ENCODE measurements around the gene JAM3. TPM values are rescaled to one million over a fixed set of nuclear protein-coding genes. Genes with fewer than 3 reads are reported as not detected.
"Not testable (repeated sequence)": the region's sequence is repeated elsewhere in the genome, so short reads cannot be mapped to it uniquely, and the experiment has no call there.

Gene JAM3
- total RNA-seq, 1 experiment from 2014 or later, result 1.5 TPM

DNA sequence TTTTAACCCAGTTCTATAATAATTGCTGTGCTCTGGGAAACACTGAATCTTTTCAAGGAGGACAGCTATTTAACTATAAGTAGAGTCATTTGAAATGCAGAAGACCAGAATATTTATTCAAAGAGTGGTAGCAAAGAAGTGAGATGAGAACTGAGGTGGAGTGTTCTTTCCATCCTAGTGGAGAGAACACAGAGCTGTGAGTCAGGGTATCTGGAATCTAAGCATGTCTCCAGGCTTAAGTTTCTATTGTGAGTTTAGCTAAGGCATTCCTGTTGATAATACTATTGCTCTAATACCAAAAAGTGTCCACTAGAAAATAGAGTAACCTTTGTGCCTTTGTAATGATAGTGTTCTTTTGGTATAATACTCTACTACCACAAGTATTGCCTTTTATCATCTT is 32.4 kb downstream of the JAM3 start:
- Mint-ChIP-seq H3K36me3 (ENCODE audit: insufficient read depth, unreplicated experiment) (no peaks in the 10 kb centered on the region), H3K4me3 (ENCODE audit: unreplicated experiment) (no peak overlapping the region), H3K4me1 (ENCODE audit: low read depth, unreplicated experiment) (no peaks in the 10 kb centered on the region), H3K9me3 (ENCODE audit: unreplicated experiment) (no peaks in the 10 kb centered on the region), H3K27ac (ENCODE audit: unreplicated experiment) (no peak overlapping the region), H3K27me3 (ENCODE audit: insufficient read depth, unreplicated experiment) (peaks cover 5% of the 10 kb centered on the region)
- ChIA-PET POLR2A (no interaction called here), CTCF (interaction anchor here (0.8 to 1.5 kb wide), 2 partner anchors 51 to 173 kb away, joined by 3 to 4 read pairs; no protein-coding TSS in a partner anchor)
- Histone ChIP-seq H3K36me3 (ENCODE audit: control insufficient read depth, insufficient read depth, low read length) (no peaks in the 10 kb centered on the region), H3K27me3 (replicated peaks; ENCODE audit: control insufficient read depth, insufficient read depth, low read length) (0 out of 2 replicates have a peak, but pooled peaks cover 1% of the 10 kb centered on the region), H3K4me1 (no peaks in the 10 kb centered on the region; the same call in 1 of the 2 replicates), H3K4me3 (ENCODE audit: low read depth, low read length) (no peak overlapping the region), H3K9me3 (no peaks in the 10 kb centered on the region)
- intact Hi-C loops (cut with micrococcal nuclease; ENCODE audit: unreplicated experiment), result no loop called here
- no TSS peak for BruUV-seq (replicated peaks)
- no peak for DNase-seq
- TF ChIP-seq, protein P1, sequence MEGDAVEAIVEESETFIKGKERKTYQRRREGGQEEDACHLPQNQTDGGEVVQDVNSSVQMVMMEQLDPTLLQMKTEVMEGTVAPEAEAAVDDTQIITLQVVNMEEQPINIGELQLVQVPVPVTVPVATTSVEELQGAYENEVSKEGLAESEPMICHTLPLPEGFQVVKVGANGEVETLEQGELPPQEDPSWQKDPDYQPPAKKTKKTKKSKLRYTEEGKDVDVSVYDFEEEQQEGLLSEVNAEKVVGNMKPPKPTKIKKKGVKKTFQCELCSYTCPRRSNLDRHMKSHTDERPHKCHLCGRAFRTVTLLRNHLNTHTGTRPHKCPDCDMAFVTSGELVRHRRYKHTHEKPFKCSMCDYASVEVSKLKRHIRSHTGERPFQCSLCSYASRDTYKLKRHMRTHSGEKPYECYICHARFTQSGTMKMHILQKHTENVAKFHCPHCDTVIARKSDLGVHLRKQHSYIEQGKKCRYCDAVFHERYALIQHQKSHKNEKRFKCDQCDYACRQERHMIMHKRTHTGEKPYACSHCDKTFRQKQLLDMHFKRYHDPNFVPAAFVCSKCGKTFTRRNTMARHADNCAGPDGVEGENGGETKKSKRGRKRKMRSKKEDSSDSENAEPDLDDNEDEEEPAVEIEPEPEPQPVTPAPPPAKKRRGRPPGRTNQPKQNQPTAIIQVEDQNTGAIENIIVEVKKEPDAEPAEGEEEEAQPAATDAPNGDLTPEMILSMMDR (IDR thresholded peaks at IDR 0.05; ENCODE audit: insufficient read depth in 1 of 2, low read depth in 1 of 2, low read length in 1 of 2, severe bottlenecking in 1 of 2, unreplicated experiment in 1 of 2), result no peak

- TF ChIP-seq, protein P1 (IDR thresholded peaks at IDR 0.05; ENCODE audit: insufficient read depth in 1 of 2, low read depth in 1 of 2, low read length in 1 of 2, severe bottlenecking in 1 of 2, unreplicated experiment in 1 of 2), result no peak
- Mint-ChIP-seq H3K36me3 (ENCODE audit: insufficient read depth, unreplicated experiment) (no peaks in the 10 kb centered on the region), H3K4me1 (ENCODE audit: low read depth, unreplicated experiment) (no peaks in the 10 kb centered on the region), H3K9me3 (ENCODE audit: unreplicated experiment) (no peaks in the 10 kb centered on the region), H3K4me3 (ENCODE audit: unreplicated experiment) (no peak overlapping the region), H3K27ac (ENCODE audit: unreplicated experiment) (no peak overlapping the region), H3K27me3 (ENCODE audit: insufficient read depth, unreplicated experiment) (peaks cover 7% of the 10 kb centered on the region)
- POLR2A ChIA-PET, result no interaction called here
- BruUV-seq (replicated peaks), result no TSS peak
- H3K4me1 ChIP-seq, result no peaks in the 10 kb centered on the region
- H3K4me3 ChIP-seq (ENCODE audit: low read depth, low read length), result no peak overlapping the region
- H3K27me3 ChIP-seq (replicated peaks; ENCODE audit: control insufficient read depth, insufficient read depth, low read length), result no peaks in the 10 kb centered on the region
- CTCF ChIA-PET, result interaction anchor here (1.0 kb wide), 1 partner anchor 12 kb away, joined by 3 read pairs; no protein-coding TSS in a partner anchor
- no peak for DNase-seq
- intact Hi-C loops (cut with micrococcal nuclease; ENCODE audit: unreplicated experiment), result no loop called here
- peaks cover 18% of the 10 kb centered on the region for H3K9me3 ChIP-seq
- no peaks in the 10 kb centered on the region for H3K36me3 ChIP-seq (ENCODE audit: control insufficient read depth, insufficient read depth, low read length)
These were observed 41.5 kb downstream of the JAM3 start for GRCh38 chr11:134110252-134110815.

GRCh38 chr11:134113787-134114186 is 44.9 kb downstream of the JAM3 start:
- peaks cover 18% of the 10 kb centered on the region for H3K27me3 Mint-ChIP-seq (ENCODE audit: insufficient read depth, unreplicated experiment)

More at GRCh38 chr11:134113787-134114186, 44.9 kb downstream of the JAM3 start:
- H3K27ac Mint-ChIP-seq (ENCODE audit: unreplicated experiment); H3K9me3 Mint-ChIP-seq (ENCODE audit: unreplicated experiment); H3K4me3 Mint-ChIP-seq (ENCODE audit: unreplicated experiment); H3K36me3 Mint-ChIP-seq (ENCODE audit: insufficient read depth, unreplicated experiment); H3K4me3 ChIP-seq (ENCODE audit: low read depth, low read length); H3K4me1 Mint-ChIP-seq (ENCODE audit: low read depth, unreplicated experiment); H3K9me3 ChIP-seq; DNase-seq; H3K27me3 ChIP-seq (replicated peaks; ENCODE audit: control insufficient read depth, insufficient read depth, low read length); BruUV-seq (replicated peaks); CTCF ChIA-PET; H3K36me3 ChIP-seq (ENCODE audit: control insufficient read depth, insufficient read depth, low read length); H3K4me1 ChIP-seq; intact Hi-C loops (cut with micrococcal nuclease; ENCODE audit: unreplicated experiment); POLR2A ChIA-PET: not testable (repeated sequence)
